Endothelial cell of umbilical vein (primary cell): ENCODE results near the gene SDHA. TPM values are rescaled to one million over a fixed set of nuclear protein-coding genes. Genes with fewer than 3 reads are reported as not detected.

ENCODE experiments used
- BruUV-seq: library from RNA; stranded (reverse); fragments of 400-500 nt; replicated peaks from 2 replicates; lab custom pipeline; 2021; lab: Mats Ljungman, UMichigan
- CTCF ChIA-PET: fragments of 300-600, 350-600 bp; sonication (Branson Sonifier 250); formaldehyde crosslinking; loops from one replicate; lab custom pipeline; 2021; ENCODE audit warnings: antibody characterized with exemption, inconsistent platforms; lab: Charles Lee
- POLR2A ChIA-PET: fragments of 300-600, 350-600 bp; sonication (Branson Sonifier 250); formaldehyde crosslinking; loops from one replicate; lab custom pipeline; 2021; ENCODE audit warnings: antibody characterized with exemption, inconsistent platforms; lab: Charles Lee
- DNase-seq: peaks from one replicate; pipeline ENCODE4 v3.0.0-alpha.2; 2011; ENCODE audit warnings: low read depth, low spot score
- FAIRE-seq: peaks from 2 replicates; lab custom pipeline; 2011; peaks lifted over from hg19 to GRCh38; lab: Jason Lieb, UNC
- H2AFZ ChIP-seq: 2 replicates; pipeline ENCODE4 v1.6.0; 2012; ENCODE audit warnings: low read depth, low read length, control low read depth, inconsistent platforms
- H3K27ac ChIP-seq: 2 replicates; pipeline ENCODE4 v1.5.1; 2011; ENCODE audit warnings: low read depth, mild to moderate bottlenecking, control low read depth, low read length, moderate library complexity; ENCODE audit not compliant: insufficient read depth
- H3K27me3 ChIP-seq, 2 experiments: 2 replicates each; pipeline versions ENCODE4 v1.6.0 to v1.6.1; 2011; ENCODE audit warnings: low read length in 2 of 2, mixed read lengths in 1 of 2; ENCODE audit not compliant: control insufficient read depth in 2 of 2, insufficient read depth in 2 of 2
- H3K36me3 ChIP-seq, 2 experiments: 2 replicates in 1 of 2; 3 replicates in 1 of 2; pipeline ENCODE4 v1.5.1; 2011; ENCODE audit warnings: low read length in 2 of 2, mild to moderate bottlenecking in 1 of 2, moderate library complexity in 1 of 2; ENCODE audit not compliant: control insufficient read depth in 2 of 2, insufficient read depth in 2 of 2; ENCODE audit errors: extremely low read depth in 1 of 2
- H3K4me1 ChIP-seq: 3 replicates; pipeline ENCODE4 v1.5.1; 2011; ENCODE audit warnings: mild to moderate bottlenecking, low read length; ENCODE audit not compliant: control insufficient read depth, insufficient read depth; ENCODE audit errors: extremely low read depth
- H3K4me2 ChIP-seq: 2 replicates; pipeline ENCODE4 v1.6.1; 2011; ENCODE audit warnings: low read length, control low read depth, mixed read lengths; ENCODE audit not compliant: insufficient read depth
- H3K4me3 ChIP-seq, 3 experiments: fragments of 200-600 bp in 1 of 3; sonication (generic), shearing (Covaris generic) in 1 of 3; replicated peaks in 1 of 3; 2 replicates each; pipeline ENCODE4 v1.5.1; 2011 to 2016; ENCODE audit warnings: control low read depth in 3 of 3, low read length in 3 of 3, mild to moderate bottlenecking in 2 of 3, inconsistent platforms in 1 of 3, low read depth in 1 of 3, moderate library complexity in 1 of 3; ENCODE audit not compliant: insufficient read depth in 1 of 3
- H3K79me2 ChIP-seq: 2 replicates; pipeline ENCODE4 v1.6.0; 2012; ENCODE audit warnings: low read length, inconsistent platforms; ENCODE audit not compliant: control insufficient read depth, insufficient read depth
- H3K9ac ChIP-seq: replicated peaks from 2 replicates; pipeline ENCODE3; 2011; ENCODE audit warnings: low read length, control low read depth; ENCODE audit not compliant: insufficient read depth; ENCODE audit errors: extremely low read depth
- H3K9me1 ChIP-seq: replicated peaks from 3 replicates; pipeline ENCODE4 v1.6.0; 2011; ENCODE audit warnings: mild to moderate bottlenecking, low read length; ENCODE audit not compliant: control insufficient read depth, insufficient read depth; ENCODE audit errors: extremely low read depth
- H3K9me3 ChIP-seq: replicated peaks from 2 replicates; pipeline ENCODE4 v1.5.1; 2012; ENCODE audit warnings: low read length, inconsistent platforms; ENCODE audit not compliant: control insufficient read depth, insufficient read depth
- H4K20me1 ChIP-seq: replicated peaks from 2 replicates; pipeline ENCODE3; 2011; ENCODE audit warnings: mild to moderate bottlenecking, low read length; ENCODE audit not compliant: control insufficient read depth, insufficient read depth; ENCODE audit errors: extremely low read depth
- EZH2 ChIP-seq: IDR thresholded peaks from 2 replicates; pipeline ENCODE4 v1.6.1; 2012; ENCODE audit warnings: borderline replicate concordance, low read depth, mild to moderate bottlenecking, moderate library complexity, low read length, inconsistent platforms; ENCODE audit not compliant: severe bottlenecking
- FOS ChIP-seq: IDR thresholded peaks from 2 replicates; pipeline ENCODE4 v1.6.1; 2011; ENCODE audit warnings: mild to moderate bottlenecking, low read length, moderate library complexity, borderline replicate concordance; ENCODE audit not compliant: insufficient read depth
- GATA2 ChIP-seq: IDR thresholded peaks from 2 replicates; pipeline ENCODE4 v1.7.0; 2011; ENCODE audit warnings: low read depth, mild to moderate bottlenecking, moderate library complexity, mixed read lengths, low read length; ENCODE audit not compliant: insufficient read length, insufficient read depth
- JUN ChIP-seq: IDR thresholded peaks from 2 replicates; pipeline ENCODE4 v1.6.1; 2011; ENCODE audit warnings: borderline replicate concordance, low read depth; ENCODE audit not compliant: insufficient read length, insufficient read depth
- MYC ChIP-seq: IDR thresholded peaks from one replicate; pipeline ENCODE4 v1.6.1; 2011; ENCODE audit warnings: mild to moderate bottlenecking, low read depth, low read length
- POLR2A ChIP-seq: IDR thresholded peaks from 2 replicates; pipeline ENCODE4 v1.6.1; 2012; ENCODE audit warnings: low read depth, mild to moderate bottlenecking, control low read depth, low read length
- POLR2AphosphoS5 ChIP-seq: IDR thresholded peaks from 2 replicates; pipeline ENCODE4 v1.6.1; 2012; ENCODE audit warnings: low read depth, mild to moderate bottlenecking, control low read depth, low read length, moderate library complexity; ENCODE audit not compliant: insufficient read depth
- dilution Hi-C: fragments of 300-500 bp; cut with MboI; formaldehyde crosslinking; loops from one replicate; pipeline ENCODE4 v1.15.0; 2019; ENCODE audit warnings: low sequenced_read_pairs; ENCODE audit not compliant: extremely low pct_ligation_motif_present
- intact Hi-C: fragments of 100-400 bp; cut with micrococcal nuclease; formaldehyde crosslinking; loops from one replicate; pipeline ENCODE4 v1.10.0; 2022
- polyA plus RNA-seq, 4 experiments: library from polyadenylated mRNA; depleted of rRNA in 3 of 4; stranded (reverse) in 3 of 4; unstranded in 1 of 4; fragments of >200 nt; gene quantifications; 2 replicates each; pipeline versions ENCODE4 v1.2.1 to v1.2.3, GENCODE V29; 2011 to 2012; ENCODE audit warnings: missing spikeins in 1 of 4
- total RNA-seq: library from RNA; stranded (reverse); gene quantifications from 2 replicates; pipeline ENCODE4 v1.2.3, GENCODE V29; 2021
- TF ChIP-seq, protein P1 (sequence below), 2 donors: IDR thresholded peaks; 1 replicate in 1 of 2; 2 replicates in 1 of 2; pipeline ENCODE4 v1.5.1; 2011; ENCODE audit warnings: low read length in 2 of 2, mild to moderate bottlenecking in 2 of 2, moderate library complexity in 2 of 2, control low read depth in 1 of 2, inconsistent platforms in 1 of 2, low read depth in 1 of 2; ENCODE audit not compliant: insufficient read depth in 1 of 2; ENCODE audit errors: extremely low read depth in 1 of 2
- TF ChIP-seq, protein P2 (sequence below): IDR thresholded peaks from 2 replicates; pipeline ENCODE4 v1.6.1; 2011; ENCODE audit not compliant: insufficient read depth, insufficient read length

Gene SDHA
- total and polyA plus RNA-seq, 2 donors (not counting 3 experiments of a cell fraction or from before 2014, with no cell fraction given) = 121 to 153 TPM

DNA sequence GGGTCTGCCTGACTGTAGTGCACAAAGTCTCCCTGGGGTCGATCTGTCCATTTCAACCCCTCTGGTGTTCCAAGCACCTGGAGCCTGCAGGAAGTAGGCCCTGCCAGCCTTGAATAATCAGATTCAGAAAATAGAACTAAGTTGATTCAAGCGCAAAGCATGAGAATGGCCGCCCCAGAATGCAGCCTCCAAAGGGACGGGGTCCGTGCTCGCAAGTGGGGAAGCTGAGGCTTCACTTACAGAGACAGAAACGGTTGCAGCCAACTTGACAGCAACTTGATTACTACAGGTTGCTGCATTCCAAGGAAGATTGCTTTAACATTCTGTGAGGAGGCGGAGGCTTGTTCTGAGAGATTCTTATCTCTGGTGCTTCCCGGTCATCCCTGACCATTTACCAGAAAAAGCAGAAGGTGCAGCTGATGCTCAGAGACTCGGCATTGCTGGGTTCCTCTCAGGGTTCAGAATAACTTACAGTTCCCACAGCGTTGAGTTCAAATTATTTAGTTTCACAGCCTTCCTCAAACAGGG lies 41.8 kb upstream of the SDHA start:
- BruUV-seq = no TSS peak
- CTCF ChIA-PET = no interaction called here
- Histone ChIP-seq H3K27ac (no peak overlapping the region), H3K9me1 (no peaks in the 10 kb centered on the region), H4K20me1 (no peaks in the 10 kb centered on the region), H2AFZ (no peak overlapping the region), H3K9me3 (no peaks in the 10 kb centered on the region), H3K79me2 (no peaks in the 10 kb centered on the region), H3K9ac (no peak overlapping the region), H3K4me3 (no peak overlapping the region), H3K4me2 (no peak overlapping the region), H3K27me3 (peaks cover 8% of the 10 kb centered on the region in 2 experiments), H3K4me1 (no peaks in the 10 kb centered on the region), H3K36me3 (no peaks in the 10 kb centered on the region)
- TF ChIP-seq POLR2AphosphoS5 (no peak), EZH2 (no peak), GATA2 (no peak), POLR2A (no peak), MYC (no peak), FOS (no peak), JUN (no peak)
- TF ChIP-seq, protein P1, sequence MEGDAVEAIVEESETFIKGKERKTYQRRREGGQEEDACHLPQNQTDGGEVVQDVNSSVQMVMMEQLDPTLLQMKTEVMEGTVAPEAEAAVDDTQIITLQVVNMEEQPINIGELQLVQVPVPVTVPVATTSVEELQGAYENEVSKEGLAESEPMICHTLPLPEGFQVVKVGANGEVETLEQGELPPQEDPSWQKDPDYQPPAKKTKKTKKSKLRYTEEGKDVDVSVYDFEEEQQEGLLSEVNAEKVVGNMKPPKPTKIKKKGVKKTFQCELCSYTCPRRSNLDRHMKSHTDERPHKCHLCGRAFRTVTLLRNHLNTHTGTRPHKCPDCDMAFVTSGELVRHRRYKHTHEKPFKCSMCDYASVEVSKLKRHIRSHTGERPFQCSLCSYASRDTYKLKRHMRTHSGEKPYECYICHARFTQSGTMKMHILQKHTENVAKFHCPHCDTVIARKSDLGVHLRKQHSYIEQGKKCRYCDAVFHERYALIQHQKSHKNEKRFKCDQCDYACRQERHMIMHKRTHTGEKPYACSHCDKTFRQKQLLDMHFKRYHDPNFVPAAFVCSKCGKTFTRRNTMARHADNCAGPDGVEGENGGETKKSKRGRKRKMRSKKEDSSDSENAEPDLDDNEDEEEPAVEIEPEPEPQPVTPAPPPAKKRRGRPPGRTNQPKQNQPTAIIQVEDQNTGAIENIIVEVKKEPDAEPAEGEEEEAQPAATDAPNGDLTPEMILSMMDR (IDR thresholded peaks at IDR 0.05; ENCODE audit: extremely low read depth in 1 of 2, insufficient read depth in 1 of 2, low read depth in 1 of 2, low read length in 2 of 2) = no peak
- TF ChIP-seq, protein P2, sequence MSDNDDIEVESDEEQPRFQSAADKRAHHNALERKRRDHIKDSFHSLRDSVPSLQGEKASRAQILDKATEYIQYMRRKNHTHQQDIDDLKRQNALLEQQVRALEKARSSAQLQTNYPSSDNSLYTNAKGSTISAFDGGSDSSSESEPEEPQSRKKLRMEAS = no peak
- POLR2A ChIA-PET = no interaction called here
- no peak for DNase-seq
- dilution Hi-C loops = no loop called here
- intact Hi-C loops = no loop called here
- FAIRE-seq = no peak
